ENCODE measurements around the gene GPR137B.

The GPR137B gene

GRCh38 chr1:236117710-236118109, 24.6 kb upstream of the GPR137B start:
- DNase-seq: no peak

- DNase-seq: no peak
These were observed 22.3 kb upstream of the GPR137B start for GRCh38 chr1:236119943-236120484.

DNA sequence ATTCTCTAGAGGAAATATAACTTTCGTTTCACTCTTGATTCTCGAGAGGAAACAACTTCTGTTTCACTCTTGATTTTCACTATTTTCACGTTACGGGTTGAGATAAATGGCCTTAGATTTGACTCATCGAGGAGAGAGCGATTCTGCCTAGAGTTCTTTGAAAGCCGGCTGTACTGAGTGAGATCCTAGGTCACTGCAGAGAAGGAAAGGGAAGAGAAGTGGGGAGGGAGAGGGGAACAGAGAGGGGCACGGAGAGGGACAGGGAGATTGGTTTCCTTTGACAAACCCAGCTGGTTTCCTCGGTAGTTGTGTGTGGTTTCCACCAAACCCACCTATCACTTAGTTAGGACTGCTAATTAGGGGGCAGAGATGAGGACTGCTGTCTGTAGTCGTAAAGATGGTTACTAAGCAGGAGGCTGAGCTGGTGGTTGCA, 21.6 kb upstream of the GPR137B start:
- no peak for DNase-seq

GRCh38 chr1:236122176-236122575, 20.2 kb upstream of the GPR137B start:
- DNase-seq: no peak

GRCh38 chr1:236123563-236123962, 18.8 kb upstream of the GPR137B start:
- no peak for DNase-seq

DNA sequence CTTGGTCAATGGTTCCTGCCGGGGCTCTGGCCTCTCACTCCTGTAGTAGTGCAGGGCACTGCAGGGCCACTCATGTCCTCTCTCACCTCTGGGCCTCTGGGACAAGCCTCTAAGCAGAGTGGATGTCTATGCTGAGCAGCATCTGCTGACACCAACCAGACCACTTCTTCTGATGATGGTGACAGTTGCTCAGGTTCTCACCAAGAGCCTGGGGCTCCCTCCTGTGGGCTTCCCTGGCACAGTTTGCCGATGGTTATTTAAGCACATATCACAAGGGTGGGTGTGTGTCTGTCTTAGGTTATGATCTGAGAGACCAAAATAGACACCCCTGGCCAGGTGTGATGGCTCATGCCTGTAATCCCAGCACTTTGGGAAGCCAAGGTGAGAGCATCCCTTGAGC, 17.4 kb upstream of the GPR137B start:
- DNase-seq: no peak

DNA sequence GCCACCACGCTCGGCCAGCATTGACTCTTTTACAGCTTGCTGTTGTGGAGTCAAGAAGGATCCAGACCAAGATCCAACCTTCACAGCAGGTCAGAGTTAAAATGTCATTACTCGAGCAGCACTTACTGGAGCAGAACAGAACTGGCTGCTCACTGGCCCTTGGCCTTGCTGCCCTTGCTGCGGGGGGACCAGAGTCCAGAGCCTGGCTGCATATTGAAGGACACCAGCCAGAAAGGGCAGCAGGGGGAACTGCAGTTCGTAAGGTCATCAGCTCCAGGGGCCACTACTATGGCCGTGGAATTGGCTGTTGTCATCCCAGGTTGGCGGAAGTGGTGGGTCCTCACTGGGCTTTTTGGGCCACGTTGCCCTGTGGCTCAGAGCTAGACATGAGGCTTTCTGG, 15.3 kb upstream of the GPR137B start:
- DNase-seq: no peak

DNA sequence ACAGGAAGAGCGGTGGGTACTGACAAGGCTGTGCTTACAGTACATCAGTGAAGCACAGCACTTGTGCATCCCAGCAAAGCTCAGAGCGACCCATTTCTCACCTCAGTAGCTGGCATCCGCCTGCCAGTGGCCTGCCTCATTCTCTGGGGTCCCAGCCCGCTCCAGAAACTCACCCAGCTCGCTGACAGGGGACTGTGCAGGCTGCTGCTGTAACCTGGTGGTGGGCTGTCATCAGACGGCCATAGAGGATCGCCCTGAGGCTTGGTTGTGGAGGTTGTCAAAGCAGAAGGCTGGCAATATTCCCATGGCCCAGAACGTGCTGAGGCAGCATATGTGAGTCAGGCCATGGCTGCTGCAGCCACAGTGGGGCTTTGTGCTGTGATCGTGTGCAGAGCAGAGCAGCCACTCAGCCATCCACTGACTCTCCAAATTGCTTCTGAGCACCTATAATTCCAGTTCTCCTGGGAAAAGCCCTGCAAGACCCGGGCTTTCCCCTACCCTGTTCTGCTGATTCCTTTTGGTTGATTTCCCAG, 13.6 kb upstream of the GPR137B start:
- no peak for DNase-seq

GRCh38 chr1:236129306-236129705, 13.0 kb upstream of the GPR137B start:
- DNase-seq: no peak

GRCh38 chr1:236130372-236130771, 12.0 kb upstream of the GPR137B start:
- DNase-seq: no peak

DNA sequence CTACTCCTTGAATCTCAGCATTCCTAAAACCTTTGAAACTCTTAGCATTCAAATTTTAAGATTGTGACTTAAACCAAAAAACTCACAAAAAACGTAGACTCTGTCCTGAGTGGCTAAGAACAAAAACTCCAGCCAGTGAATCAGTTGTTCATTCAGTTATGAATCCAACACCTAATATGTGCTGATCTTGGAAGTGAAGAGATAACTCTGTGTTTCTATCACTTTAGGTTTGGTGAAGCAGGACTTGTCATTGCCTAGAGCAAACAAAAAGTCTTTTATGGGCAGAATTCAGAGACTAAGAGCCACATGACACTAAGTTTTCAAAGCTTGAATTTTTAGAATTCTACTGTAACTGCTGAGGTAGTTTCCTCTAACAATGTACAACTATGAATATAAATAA, 10.4 kb upstream of the GPR137B start:
- DNase-seq: no peak

GRCh38 chr1:236132420-236133046, 9.8 kb upstream of the GPR137B start:
- no peak for DNase-seq

DNA sequence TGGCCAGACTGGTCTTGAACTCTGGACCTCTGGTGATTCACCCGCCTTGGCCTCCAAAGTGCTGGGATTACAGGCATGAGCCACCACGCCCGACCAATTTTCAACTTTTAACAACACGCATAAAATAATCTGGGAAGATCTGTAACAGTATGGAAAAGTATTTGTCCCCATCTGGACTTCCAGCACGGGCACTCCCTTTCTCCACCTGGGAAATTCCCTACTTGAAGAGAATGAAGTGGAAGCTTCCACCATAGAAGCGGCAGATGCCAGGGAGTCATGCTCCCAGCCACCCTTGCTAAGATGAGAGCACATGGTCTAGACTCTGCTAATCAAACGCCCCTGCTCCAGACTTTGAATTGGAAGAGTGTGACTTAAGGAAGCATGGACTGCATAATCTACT, 9.0 kb upstream of the GPR137B start:
- DNase-seq: no peak

- DNase-seq: no peak
These were observed 8.5 kb upstream of the GPR137B start for GRCh38 chr1:236133802-236134201.

- no peak for DNase-seq
These were observed 5.0 kb upstream of the GPR137B start for GRCh38 chr1:236137285-236137852.

DNA sequence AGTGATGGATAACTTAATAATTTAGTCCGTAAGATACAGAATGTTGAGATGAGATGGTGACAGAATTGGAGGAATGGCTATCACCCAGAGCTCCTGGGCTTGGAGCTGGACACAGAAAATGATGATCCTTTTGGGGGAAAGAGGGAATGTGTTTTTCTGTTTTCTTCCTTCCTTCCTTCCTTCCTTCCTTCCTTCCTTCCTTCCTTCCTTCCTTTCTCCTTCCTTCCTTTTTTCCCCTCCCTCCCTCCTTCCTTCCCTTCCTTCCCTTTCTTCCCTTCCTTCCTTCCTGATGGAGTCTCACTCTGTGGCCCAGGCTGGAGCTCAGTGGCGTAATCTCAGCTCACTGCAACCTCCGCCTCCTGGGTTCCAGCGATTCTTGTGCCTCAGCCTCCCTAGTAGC, 2.8 kb upstream of the GPR137B start:
- DNase-seq: no peak

DNA sequence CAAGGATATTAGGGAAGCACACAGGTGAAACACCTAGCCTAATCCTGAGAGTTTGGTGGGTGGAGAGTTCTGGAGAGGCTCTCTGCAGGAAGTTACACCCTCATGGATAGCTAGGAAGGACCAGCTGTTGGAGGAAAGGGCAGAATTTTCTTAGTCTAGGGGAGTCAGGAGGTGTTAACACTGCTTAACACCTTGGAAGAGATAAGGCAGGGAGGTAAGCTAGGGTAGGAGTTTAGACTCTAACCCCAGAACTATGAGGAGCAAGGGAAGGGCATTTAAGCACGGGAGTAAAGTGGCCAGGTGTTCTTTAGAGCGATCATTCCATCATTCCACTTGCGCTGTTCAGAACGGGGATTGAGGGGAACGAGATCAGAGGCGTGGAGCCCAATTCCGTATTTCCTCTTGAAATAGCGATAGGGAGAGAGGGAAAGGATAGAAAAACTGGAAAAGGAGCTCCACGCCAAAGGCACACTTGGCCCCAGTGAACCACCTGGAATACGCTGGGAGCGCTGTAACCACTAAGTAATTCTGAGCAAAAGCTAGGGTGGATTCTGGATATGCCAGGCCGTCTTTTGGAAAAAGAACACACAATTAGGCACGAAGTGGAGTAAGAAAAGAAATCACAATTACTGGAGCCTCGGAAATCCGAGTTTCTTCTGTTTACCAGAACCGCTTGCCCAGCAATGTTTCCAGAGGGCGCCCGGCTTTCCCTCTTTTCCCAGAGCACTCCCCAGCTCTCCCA, 1.5 kb upstream of the GPR137B start:
- no peak for DNase-seq

GRCh38 chr1:236141447-236142252, 689 bp upstream of the GPR137B start:
- DNase-seq: no peak

DNA sequence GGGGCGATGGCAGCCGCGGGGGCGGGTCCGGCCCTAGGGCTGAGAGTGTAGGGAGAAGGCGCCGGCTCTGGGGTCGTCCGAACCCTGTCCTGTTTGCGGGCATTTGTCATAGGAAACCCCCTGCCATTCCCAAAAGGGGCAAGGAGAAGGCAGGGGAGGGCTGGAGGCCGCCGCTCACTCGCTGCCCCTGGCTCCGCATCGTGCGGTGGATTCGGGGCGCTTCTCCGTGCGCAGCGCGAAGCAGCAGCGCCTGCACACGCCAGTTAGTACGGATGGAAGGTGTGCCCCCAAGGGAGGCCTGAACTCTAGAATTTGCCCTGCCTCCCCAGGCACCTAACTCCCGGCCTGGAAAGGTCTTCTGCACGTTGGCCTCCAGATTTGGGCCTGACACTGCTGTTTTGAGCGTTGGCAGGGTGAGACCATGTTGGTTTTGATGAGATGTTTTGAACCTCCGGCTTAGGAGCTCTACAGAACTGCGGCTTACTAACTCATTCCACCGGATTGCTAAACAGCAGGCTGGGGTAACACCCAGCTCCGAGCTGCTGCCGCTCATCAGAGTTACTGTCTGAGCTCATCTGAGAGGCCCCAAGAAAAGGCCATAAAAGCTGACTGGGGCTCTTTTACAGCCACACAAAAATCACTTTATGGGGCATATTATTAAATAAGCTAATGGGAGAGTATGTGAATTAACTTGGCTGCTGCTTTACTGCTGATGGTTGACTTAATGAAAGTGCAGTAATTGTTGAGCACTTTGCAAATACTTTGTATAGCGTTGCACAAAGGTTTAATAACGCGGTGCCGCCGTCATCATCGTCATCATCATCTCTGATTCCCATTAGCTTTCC, 987 bp downstream of the GPR137B start:
- no peak for DNase-seq

- DNase-seq: no peak
These were observed 1.7 kb downstream of the GPR137B start for GRCh38 chr1:236144033-236144432.

- no peak for DNase-seq
These were observed 2.3 kb downstream of the GPR137B start for GRCh38 chr1:236144446-236145150.

All from SW 1271 (cell line).